Measurements from ENCODE around the gene ADCY1. TPM values are rescaled to one million over a fixed set of nuclear protein-coding genes. Genes with fewer than 3 reads are reported as not detected.

The ADCY1 gene
- total RNA-seq, 2 donors from 2014 or later = 1.1 TPM

DNA sequence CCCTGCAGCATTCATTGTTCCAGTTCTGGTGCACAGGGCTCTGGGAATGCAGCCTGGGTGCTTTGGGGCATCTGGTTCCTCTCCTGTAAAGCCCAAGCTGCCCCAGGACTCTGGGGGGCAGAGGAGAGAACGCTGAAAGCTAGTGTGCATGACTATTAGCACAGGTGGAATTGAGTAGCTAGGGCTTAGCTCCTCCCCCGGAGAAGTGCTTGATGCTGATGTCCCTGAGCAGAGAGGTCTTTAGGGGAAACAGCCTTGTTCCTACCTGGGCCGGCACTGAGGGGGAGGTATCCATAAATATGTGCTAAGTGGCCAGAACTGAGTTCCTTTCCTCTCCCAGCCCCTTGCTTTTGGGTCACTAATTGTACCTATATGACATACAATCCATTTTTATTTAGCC lies 3.9 kb downstream of the ADCY1 start:
- no peak for DNase-seq
- TF ChIP-seq, protein P1, sequence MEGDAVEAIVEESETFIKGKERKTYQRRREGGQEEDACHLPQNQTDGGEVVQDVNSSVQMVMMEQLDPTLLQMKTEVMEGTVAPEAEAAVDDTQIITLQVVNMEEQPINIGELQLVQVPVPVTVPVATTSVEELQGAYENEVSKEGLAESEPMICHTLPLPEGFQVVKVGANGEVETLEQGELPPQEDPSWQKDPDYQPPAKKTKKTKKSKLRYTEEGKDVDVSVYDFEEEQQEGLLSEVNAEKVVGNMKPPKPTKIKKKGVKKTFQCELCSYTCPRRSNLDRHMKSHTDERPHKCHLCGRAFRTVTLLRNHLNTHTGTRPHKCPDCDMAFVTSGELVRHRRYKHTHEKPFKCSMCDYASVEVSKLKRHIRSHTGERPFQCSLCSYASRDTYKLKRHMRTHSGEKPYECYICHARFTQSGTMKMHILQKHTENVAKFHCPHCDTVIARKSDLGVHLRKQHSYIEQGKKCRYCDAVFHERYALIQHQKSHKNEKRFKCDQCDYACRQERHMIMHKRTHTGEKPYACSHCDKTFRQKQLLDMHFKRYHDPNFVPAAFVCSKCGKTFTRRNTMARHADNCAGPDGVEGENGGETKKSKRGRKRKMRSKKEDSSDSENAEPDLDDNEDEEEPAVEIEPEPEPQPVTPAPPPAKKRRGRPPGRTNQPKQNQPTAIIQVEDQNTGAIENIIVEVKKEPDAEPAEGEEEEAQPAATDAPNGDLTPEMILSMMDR (IDR thresholded peaks at IDR 0.05) = no peak
- H3K9ac ChIP-seq (ENCODE audit: low read depth in 2 of 2, low read length in 2 of 2) = no peak overlapping the region

DNA sequence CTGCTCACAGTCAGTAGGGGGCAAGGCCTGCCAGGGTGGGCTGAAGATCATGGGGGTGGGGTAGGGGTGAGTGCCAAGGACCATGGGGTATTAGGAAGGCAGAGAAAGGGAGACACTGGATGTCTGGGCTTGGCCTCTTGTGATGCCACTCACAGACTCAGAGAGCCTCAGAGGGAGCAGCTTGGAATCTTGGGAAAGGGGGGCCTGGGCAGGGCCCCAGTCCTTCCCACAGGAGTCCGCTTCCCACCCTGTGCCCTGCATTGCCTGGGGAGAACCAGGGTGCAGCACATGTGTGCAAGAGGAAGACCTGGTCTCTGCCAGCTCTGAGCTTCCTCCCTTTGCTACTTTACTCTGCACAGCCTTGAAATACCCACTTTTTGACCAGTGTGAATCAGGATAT lies 4.3 kb downstream of the ADCY1 start:
- H3K9me3 ChIP-seq = no peaks in the 10 kb centered on the region
- H3K4me3 ChIP-seq = no peak overlapping the region
- no peak overlapping the region for H3K27ac ChIP-seq
- H3K27me3 ChIP-seq = peaks cover 26% of the 10 kb centered on the region
- TF ChIP-seq, protein P1 (IDR thresholded peaks at IDR 0.05) = no peak
- H3K9ac ChIP-seq (ENCODE audit: low read depth in 2 of 2, low read length in 2 of 2) = no peak overlapping the region
- DNase-seq = no peak
- H3K36me3 ChIP-seq = no peaks in the 10 kb centered on the region
- no peaks in the 10 kb centered on the region for H3K4me1 ChIP-seq
- intact Hi-C loops (cut with DNase I) = no loop called here

More for the DNA sequence above, 3.9 kb downstream of the ADCY1 start:
- H3K27me3 ChIP-seq = peaks cover 26% of the 10 kb centered on the region
- no peak overlapping the region for H3K4me3 ChIP-seq
- intact Hi-C loops (cut with DNase I) = no loop called here
- H3K27ac ChIP-seq = no peak overlapping the region
- H3K4me1 ChIP-seq = no peaks in the 10 kb centered on the region
- H3K36me3 ChIP-seq = no peaks in the 10 kb centered on the region
- no peaks in the 10 kb centered on the region for H3K9me3 ChIP-seq

DNA sequence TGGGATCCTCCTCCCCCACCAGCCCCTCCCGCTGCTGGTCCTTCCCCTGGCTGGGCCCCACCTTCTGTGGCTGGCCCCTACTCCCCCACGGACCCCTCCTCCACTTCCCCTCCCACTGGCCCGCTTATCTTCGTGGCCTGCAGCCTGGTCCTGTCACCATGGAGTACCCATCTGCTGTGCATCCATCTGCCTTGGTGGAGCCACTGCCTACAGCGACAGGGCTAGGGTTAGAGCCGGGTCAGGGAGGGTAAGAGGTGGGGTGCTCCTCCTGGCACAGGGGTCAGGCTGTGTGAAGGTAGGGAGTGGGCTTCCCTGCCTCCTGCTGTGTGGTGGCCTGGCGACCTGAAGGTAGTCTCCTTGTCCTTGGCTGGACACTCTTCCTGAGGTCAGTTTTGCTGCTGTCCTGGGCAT lies 5.2 kb downstream of the ADCY1 start:
- Histone ChIP-seq H3K4me3 (no peak overlapping the region), H3K36me3 (no peaks in the 10 kb centered on the region), H3K9ac (ENCODE audit: low read depth in 2 of 2, low read length in 2 of 2) (no peak overlapping the region), H3K27ac (no peak overlapping the region), H3K9me3 (no peaks in the 10 kb centered on the region), H3K27me3 (peaks cover 22% of the 10 kb centered on the region), H3K4me1 (no peaks in the 10 kb centered on the region)
- intact Hi-C loops (cut with DNase I) = no loop called here
- DNase-seq = no peak
- TF ChIP-seq, protein P1 (IDR thresholded peaks at IDR 0.05) = no peak

DNA sequence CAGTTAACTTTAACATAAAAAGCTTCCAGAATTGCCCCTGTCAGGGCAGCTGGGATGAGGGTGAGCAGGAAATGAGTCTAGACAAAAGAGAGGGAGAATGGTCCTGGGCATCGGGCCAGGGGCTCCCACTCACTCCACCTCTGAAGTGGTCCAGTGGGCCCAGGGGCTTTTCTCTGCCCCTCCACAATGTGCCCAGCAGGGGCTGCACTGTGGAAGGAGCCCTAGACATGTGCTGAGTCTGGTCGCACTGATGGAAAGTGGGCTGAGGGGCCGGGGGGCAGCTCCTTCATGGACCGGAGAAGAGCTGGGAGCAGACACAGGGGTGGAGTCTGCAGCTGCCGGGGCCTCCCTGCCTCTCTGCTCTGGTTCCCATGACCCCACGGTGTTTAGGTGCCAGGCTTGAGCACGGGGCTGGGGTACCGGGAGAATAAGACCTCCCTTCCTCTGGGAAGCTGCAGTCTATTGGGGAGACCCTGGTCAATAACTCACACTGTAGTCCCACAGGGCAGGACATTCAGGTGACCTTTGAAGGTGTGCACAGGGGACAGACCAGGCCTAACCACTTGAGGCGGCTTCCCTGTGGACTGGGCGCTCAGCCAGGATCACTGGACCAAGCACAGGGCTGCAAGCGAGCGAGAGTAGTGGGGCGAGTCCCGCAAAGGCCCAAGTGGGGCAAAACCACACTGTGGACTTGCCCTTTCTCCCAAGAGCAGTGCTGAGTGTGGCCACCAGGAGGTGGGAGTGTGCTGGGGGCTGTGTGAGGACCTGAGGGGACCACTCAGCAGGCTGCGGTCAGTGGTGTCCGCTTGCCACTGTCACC lies 6.1 kb downstream of the ADCY1 start:
- no peak for DNase-seq
- Histone ChIP-seq H3K4me1 (no peaks in the 10 kb centered on the region), H3K4me3 (no peak overlapping the region), H3K27me3 (peaks cover 15% of the 10 kb centered on the region), H3K36me3 (no peaks in the 10 kb centered on the region), H3K27ac (no peak overlapping the region), H3K9ac (ENCODE audit: low read depth in 2 of 2, low read length in 2 of 2) (no peak overlapping the region), H3K9me3 (no peaks in the 10 kb centered on the region)
- TF ChIP-seq, protein P1 (IDR thresholded peaks at IDR 0.05) = no peak
- intact Hi-C loops (cut with DNase I) = no loop called here

DNA sequence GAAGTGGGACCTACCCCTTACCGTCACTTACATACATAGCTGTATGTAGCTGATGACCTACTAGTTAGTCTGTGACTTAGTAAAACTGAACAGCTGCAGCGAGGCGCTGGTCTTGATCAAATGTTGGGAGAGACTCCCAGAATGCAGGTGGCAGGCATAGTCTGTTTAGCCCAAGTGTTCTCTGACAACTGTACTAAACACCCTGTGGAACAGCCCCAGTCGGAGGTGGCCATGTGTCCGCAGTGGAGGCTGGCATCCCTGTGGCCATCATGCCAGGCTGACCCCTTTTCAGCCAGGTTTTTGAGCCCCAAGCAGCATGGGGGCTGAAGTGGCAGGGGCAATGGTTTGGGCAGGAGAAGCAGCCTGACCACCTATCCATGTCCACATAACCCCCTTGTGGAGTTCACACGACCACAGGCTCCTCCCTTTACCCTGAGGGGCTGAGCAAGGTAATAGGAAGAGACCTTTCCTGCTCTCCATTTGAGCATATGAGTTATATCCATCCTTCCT lies 7.2 kb downstream of the ADCY1 start:
- H3K27me3 ChIP-seq = peaks cover 4% of the 10 kb centered on the region

More for the DNA sequence above, 7.2 kb downstream of the ADCY1 start:
- Histone ChIP-seq H3K9ac (ENCODE audit: low read depth in 2 of 2, low read length in 2 of 2) (no peak overlapping the region), H3K36me3 (no peaks in the 10 kb centered on the region), H3K27ac (no peak overlapping the region), H3K4me3 (no peak overlapping the region), H3K4me1 (no peaks in the 10 kb centered on the region), H3K9me3 (no peaks in the 10 kb centered on the region)
- intact Hi-C loops (cut with DNase I) = no loop called here
- TF ChIP-seq, protein P1 (IDR thresholded peaks at IDR 0.05) = no peak
- no peak for DNase-seq
